GM10847 (cell line): ENCODE measurements around the gene MGAT1.

Experiments used
- POLR2A ChIP-seq: IDR thresholded peaks from 2 replicates; pipeline ENCODE4 v1.6.1; 2011; ENCODE audit not compliant: insufficient read length; ENCODE audit errors: extremely low read depth

Gene MGAT1

DNA sequence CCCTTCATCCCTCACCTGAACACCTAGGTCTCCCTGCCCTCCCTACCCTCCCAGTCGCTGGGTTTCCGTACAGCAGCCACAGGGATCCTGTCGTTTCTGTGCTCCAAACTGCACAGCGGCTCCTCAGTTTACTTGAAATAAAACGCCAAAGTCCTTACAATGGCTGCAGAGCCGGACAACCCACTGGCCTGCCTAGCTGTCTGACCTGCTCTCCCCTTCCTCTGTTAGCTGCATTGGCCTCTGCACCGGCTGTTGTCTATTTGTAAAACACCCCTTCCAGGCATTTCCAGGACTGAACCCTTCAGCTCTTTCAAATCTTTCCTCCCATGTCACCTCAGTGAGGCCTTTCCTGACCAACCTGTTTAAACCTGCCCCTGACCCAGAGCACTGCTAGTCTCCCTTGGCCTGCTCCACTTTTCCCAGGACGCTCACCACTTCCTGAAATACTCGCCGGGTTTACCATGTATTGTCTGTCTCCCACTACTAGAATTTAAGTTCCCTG lies 9.1 kb upstream of the MGAT1 start:
- no peak for TF ChIP-seq POLR2A

DNA sequence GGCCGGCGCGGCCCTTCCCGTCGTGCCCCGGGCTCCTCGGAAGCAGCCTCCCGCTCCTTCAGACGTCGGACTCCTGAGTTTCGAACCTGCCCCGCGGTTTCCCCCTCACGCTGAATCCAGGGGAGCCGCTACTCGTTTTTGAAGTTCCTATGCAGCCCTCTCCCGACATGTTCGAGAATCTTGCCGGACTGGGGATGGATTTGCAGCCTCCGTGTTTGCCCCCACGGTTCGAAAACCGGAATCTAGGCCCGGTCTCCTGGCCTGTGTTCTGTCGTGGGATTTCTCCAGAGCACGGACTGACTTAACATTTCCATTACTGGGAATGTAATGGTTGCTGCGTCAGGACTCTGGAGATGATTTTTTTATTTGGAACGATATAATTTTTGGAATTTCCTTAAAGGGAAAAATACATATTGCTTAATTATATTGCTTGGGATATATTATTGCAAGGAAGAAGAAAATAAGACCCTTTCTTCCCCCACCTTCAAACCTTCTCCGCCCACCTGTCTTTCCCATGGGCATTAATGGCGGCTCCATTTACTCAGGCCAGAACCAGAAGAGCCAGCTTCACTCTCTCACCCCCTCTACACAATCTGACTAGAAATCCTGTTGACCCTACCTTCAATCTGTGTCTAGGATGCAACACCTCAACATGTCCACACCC lies 8.5 kb upstream of the MGAT1 start:
- TF ChIP-seq POLR2A: no peak

DNA sequence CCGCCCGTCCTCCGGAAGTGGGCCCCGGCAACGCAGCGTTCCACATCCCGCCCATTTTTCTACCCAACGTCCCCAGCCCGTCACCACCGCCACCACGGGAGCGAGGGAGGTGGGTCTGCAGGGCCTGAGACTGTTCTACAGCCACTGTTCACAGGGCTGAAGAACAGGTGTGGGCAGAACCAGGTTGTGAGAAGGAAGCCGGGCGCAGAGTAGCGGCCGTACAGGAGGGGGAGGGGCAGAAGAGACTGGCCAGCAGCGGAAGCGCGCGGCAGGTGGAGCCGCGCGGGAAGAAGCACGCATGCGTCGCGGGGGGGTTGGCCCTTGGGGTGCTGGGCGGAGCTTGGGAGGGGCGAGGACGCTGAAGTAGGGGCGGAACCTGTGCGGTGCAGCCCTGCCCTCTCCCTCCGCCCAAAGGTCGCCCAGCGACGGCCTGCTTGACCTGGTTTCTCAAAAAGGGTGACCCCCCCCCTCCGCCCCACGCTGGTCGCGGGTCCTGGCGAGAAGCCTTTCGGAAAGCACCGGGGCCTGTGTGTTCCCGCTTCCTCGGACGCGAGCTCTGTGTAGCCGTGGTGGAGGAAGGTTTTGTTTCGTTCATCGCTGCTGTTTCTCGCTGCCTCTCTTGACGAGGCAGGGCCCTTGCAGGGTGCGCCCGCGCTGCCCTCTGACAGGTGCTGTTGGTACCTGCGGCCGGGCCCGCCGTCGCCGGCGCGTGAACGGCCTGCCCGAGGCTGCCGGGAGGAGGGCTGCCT lies 7.8 kb upstream of the MGAT1 start:
- peak; percentile 72 for TF ChIP-seq POLR2A

- no peak for TF ChIP-seq POLR2A
Observed at GRCh38 chr5:180809403-180810209, 7.0 kb upstream of the MGAT1 start.

DNA sequence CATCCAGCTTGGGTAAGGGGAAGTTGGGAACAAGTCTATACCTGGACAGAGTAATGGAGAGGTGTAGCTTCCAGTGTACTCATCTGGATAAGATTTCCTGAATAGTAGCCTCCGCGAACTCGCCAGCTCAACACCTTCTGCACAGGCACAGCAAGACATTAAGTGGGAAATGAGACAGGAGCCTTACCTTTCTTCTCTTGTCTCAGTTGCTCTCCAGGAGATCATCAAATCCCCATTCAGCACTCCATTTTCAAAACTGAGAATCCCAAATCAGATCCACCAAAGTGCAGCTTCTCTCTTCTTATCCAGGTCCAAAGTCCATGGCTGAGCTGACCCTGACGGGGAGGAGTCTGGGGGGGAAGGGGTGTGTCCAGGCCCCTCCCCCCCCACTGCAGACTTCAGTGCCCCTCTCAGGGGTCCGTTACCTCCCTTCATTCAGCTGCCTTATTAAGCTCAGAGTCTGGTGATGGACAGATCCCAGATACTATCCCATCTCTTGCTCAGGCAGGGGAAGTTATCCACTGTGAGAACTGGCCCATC lies 5.9 kb upstream of the MGAT1 start:
- TF ChIP-seq POLR2A: no peak

GRCh38 chr5:180807654-180808414 lies 5.2 kb upstream of the MGAT1 start:
- TF ChIP-seq POLR2A: no peak

DNA sequence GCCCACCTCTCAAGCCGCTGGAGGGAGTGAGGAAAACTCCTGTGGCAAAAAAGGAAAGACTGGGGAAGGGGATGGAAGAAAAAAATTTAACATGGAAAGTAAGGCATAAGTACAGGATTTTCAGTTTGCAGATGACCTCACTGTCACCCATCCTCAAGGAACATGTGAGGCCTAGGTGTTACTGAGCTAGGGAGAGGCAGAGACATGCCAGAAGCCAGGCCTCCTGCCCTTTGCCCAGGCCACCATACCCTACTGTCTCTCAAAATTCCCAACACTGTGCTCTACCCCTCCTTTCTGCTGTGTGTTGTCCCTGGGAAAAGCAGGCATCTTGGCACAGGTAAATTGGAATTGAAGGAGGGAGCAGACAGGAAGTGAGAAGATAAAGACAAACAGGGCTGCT lies 4.4 kb upstream of the MGAT1 start:
- TF ChIP-seq POLR2A: no peak

DNA sequence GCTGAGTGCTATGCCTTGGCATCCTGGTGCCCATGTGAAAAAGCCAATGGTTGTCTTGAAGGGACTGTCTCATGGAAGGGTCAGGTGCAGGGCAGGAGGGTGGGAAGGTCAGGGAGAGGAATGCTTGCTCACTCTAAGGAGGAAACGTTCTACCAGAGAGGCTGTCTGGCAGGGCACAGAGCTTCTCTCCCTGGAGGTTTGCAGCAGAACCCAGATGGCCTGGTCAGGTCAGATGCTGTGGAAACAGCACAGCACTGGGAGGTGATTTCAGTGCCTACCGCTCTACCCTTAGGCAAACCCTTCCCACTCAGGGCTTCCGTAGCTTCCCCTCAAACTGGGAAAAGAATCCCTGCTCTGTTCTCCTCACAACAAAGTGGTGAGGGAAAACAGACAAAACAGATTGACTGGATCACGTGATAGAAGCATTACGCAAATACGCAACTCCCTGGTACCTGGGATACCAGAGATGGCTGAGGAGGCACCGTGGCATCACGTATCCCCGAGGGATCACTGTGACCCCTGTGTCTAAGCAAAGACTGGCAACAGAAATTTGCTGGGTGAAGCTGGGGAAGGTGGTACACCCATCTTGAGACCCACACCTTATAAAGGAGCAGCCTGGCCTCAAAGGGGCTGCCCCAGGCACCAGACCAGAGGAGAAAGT lies 3.9 kb upstream of the MGAT1 start:
- no peak for TF ChIP-seq POLR2A

DNA sequence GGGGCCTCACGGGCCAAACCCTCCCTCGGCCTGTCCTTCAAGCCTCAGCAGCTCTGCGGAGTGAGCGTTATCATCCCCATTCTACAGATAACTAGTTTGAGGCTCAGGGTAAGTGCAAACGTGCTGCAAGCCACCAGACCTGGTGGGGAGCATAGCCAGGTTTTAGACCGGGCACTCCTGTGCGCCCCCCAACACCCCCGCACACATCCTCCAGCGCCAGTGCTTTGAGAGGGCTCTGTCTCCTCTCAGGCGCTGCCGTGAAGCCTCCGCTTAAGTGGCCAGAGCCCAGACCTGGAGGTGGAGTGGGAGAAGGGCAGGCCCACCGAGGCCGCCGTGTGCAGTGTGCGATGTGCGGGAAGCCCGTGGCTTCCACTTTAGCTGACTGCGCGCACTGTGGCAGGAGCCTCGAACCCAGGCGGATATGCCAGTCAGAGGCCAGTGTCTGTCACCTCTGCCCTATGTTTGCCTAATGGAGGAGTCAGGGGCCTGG lies 1.6 kb upstream of the MGAT1 start:
- TF ChIP-seq POLR2A: no peak

DNA sequence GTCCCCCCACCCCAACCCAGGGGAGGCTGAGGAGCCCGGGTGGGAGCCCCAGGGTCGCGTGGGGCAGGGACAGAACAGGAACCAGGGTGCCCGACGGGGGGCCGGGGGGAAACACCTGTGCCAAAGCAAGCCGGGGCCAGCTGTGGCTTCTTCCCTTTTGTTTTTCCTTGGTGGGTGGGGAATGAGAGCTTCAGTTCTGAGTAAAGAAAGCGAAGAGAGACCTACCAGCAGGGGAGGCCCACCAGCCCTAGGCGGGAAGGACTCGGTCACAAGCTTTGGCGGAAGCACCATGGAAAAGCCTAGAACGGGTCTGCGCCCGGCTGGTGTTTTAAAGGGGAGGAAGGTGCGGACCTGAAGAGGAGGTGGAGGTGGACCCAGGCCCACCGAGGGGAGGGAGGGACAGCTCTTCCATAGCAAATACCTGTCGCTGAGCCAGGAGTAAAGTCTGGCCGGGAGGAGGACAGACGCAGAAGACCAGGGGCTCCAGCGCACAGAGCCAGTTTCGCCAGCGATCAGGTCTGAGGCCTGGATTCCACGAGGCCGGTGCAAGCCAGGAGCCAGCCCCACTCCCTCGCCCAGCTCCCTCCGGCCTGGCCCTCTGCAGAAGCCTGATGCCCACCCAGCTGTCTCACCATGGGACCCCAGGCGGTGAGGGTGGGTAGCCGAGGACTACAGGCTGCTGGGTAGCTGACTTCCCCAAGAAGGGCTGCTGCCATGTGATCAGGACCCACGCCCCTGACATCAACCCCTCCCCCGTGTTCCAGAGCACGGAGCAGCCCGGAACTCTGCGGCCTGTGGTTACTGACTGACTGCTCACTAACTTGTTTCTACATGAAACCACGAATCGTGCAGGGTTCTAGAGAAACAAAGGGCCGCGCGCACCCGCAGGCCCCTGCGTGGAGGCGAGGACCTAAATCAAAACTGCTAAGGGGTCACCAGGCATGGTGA lies 849 bp upstream of the MGAT1 start:
- peak; percentile 48 for TF ChIP-seq POLR2A

DNA sequence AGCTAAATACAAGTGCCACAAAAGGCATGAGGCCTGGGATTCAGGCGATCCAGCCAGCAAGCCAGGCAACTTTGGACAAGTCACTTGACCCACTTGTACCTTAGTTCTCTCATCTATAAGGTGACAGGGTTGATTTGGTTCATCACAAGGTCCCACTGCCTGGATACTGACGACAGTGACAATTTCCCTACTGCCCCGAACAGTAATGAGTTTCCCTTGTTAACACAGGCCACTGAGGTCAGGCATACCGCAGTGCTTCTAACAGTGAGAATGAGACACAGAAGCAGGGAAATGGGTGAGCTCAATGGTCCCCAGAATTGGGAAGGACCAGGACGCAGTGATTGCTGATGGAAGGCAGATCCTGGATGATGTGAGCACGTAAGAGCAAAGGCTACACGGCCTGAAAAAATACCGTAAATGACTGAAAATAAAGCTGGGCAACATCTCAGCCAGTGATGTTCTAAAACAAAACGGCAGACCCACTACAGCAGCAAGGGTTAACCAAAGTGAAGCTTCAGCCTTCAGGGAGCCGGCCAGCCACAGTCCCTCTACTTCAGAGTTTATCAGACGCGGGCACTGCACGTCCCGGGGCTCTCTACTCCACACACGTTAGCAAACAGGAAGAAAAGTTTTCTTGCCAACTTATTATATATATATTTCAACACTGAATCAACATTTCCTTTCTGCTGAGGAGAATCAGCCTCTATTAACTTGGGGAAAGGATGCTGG lies 846 bp downstream of the MGAT1 start:
- TF ChIP-seq POLR2A: no peak
